IMR-90 (cell line): ENCODE results near the gene AMDHD2.
"Not testable (repeated sequence)": the region's sequence is repeated elsewhere in the genome, so short reads cannot be mapped to it uniquely, and the experiment has no call there.

Experiments used
- MAFK ChIP-seq: IDR thresholded peaks from 2 replicates; pipeline ENCODE4 v1.6.1; 2012; ENCODE audit warnings: low read depth, low read length, improper control_type of control experiment
- POLR2A ChIP-seq: IDR thresholded peaks from 2 replicates; pipeline ENCODE4 v1.6.1; 2012; ENCODE audit warnings: mild to moderate bottlenecking, low read depth, low read length
- RFX5 ChIP-seq: IDR thresholded peaks from 2 replicates; pipeline ENCODE4 v1.8.0; 2012; ENCODE audit warnings: low read depth, mild to moderate bottlenecking, low read length, moderate library complexity
- TF ChIP-seq, protein P1 (sequence below): conservative IDR thresholded peaks from 2 replicates; pipeline ENCODE4 v1.5.1; 2012; ENCODE audit warnings: mild to moderate bottlenecking, low read depth, low read length, improper control_type of control experiment
- TF ChIP-seq, protein P2 (sequence below): fragments of 150-350 bp; IDR thresholded peaks from 2 replicates; pipeline ENCODE4 v1.6.1; 2016; ENCODE audit warnings: low read depth, mild to moderate bottlenecking, low read length, moderate library complexity, borderline replicate concordance

DNA sequence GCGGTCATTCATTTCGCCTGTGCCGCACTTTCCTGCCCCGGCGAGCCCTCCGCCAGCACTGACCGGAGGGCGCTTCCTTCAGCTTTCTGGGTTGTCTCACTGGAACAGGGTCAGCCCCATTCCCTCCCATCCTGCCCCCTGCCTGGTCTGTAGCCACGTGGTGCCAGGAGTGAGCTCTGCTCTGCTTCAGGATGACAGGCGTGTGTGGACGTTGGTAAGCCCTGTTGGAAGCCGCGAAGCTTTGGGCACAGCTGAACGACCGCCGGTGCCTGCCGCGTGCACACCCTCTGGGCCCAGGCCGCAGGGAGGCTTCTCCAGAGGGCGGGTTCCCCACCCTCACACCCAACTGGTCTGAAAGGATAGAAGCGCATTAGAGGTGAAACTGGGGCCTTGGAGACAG, 60.6 kb downstream of the AMDHD2 start:
- TF ChIP-seq, protein P1, sequence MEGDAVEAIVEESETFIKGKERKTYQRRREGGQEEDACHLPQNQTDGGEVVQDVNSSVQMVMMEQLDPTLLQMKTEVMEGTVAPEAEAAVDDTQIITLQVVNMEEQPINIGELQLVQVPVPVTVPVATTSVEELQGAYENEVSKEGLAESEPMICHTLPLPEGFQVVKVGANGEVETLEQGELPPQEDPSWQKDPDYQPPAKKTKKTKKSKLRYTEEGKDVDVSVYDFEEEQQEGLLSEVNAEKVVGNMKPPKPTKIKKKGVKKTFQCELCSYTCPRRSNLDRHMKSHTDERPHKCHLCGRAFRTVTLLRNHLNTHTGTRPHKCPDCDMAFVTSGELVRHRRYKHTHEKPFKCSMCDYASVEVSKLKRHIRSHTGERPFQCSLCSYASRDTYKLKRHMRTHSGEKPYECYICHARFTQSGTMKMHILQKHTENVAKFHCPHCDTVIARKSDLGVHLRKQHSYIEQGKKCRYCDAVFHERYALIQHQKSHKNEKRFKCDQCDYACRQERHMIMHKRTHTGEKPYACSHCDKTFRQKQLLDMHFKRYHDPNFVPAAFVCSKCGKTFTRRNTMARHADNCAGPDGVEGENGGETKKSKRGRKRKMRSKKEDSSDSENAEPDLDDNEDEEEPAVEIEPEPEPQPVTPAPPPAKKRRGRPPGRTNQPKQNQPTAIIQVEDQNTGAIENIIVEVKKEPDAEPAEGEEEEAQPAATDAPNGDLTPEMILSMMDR = not testable (repeated sequence)
- TF ChIP-seq MAFK, RFX5, POLR2A: not testable (repeated sequence)
- TF ChIP-seq, protein P2, sequence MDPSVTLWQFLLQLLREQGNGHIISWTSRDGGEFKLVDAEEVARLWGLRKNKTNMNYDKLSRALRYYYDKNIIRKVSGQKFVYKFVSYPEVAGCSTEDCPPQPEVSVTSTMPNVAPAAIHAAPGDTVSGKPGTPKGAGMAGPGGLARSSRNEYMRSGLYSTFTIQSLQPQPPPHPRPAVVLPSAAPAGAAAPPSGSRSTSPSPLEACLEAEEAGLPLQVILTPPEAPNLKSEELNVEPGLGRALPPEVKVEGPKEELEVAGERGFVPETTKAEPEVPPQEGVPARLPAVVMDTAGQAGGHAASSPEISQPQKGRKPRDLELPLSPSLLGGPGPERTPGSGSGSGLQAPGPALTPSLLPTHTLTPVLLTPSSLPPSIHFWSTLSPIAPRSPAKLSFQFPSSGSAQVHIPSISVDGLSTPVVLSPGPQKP = not testable (repeated sequence)
